ENCODE data around the gene GOSR2. TPM values are rescaled to one million over a fixed set of nuclear protein-coding genes. Genes with fewer than 3 reads are reported as not detected.
A peak's percentile ranks its signal among the peaks of the same experiment; 100 is the strongest.

Gene GOSR2
- total RNA-seq, 1 donor from 2014 or later, result 60.2 TPM

DNA sequence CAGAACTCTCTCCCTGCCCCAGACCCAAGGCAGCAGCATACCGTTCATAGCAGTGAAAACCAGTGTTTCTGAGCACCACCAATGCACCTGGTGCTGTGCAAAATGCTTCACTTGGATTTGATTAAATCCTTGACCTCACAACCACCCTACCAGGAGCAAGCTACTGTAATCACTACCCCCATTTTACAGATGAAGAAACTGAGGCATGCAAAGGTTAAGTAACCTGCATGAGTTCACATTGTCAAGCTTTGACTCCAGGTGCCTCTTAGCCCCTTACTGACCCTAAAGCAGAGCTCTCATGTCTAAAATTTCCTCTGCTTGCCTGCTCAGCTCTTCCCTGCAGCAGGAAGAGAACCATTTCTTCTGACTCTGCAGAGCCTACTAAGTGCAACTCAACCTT, 34.2 kb upstream of the GOSR2 start:
- H3K9me3 Mint-ChIP-seq, result no peaks in the 10 kb centered on the region
- no peaks in the 10 kb centered on the region for H3K36me3 Mint-ChIP-seq
- no peak overlapping the region for H3K27ac Mint-ChIP-seq
- TF ChIP-seq, protein P1, sequence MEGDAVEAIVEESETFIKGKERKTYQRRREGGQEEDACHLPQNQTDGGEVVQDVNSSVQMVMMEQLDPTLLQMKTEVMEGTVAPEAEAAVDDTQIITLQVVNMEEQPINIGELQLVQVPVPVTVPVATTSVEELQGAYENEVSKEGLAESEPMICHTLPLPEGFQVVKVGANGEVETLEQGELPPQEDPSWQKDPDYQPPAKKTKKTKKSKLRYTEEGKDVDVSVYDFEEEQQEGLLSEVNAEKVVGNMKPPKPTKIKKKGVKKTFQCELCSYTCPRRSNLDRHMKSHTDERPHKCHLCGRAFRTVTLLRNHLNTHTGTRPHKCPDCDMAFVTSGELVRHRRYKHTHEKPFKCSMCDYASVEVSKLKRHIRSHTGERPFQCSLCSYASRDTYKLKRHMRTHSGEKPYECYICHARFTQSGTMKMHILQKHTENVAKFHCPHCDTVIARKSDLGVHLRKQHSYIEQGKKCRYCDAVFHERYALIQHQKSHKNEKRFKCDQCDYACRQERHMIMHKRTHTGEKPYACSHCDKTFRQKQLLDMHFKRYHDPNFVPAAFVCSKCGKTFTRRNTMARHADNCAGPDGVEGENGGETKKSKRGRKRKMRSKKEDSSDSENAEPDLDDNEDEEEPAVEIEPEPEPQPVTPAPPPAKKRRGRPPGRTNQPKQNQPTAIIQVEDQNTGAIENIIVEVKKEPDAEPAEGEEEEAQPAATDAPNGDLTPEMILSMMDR (conservative IDR thresholded peaks at IDR 0.05), result no peak
- peaks cover 34% of the 10 kb centered on the region for H3K27me3 Mint-ChIP-seq
- no peak overlapping the region for H3K4me3 Mint-ChIP-seq
- DNase-seq (ENCODE audit: extremely low spot score, unreplicated experiment), result no peak
- peaks cover 13% of the 10 kb centered on the region for H3K4me1 Mint-ChIP-seq (ENCODE audit: unreplicated experiment)

DNA sequence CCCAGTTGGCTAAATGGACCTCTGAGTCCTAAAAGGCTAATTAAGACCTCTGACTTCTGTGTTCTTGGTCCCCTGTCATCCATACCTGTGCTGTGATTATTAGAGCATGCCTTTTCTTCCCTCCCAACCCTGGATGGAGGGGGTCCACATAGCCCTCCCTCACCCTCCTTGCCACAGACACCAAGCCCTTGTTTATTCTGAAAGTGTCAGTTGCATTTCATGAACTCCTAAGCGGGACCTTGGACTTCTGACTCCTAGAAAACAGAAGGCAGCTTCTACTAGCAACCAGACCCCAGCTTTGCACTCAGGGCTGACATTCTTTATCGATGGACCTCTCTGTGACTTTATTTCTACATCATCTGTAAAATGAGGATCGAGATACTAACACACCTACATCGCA, 33.4 kb upstream of the GOSR2 start:
- no peak overlapping the region for H3K4me3 Mint-ChIP-seq
- TF ChIP-seq, protein P1 (conservative IDR thresholded peaks at IDR 0.05), result no peak
- DNase-seq (ENCODE audit: extremely low spot score, unreplicated experiment), result no peak
- peaks cover 34% of the 10 kb centered on the region for H3K27me3 Mint-ChIP-seq
- H3K9me3 Mint-ChIP-seq, result no peaks in the 10 kb centered on the region
- H3K36me3 Mint-ChIP-seq, result no peaks in the 10 kb centered on the region
- no peak overlapping the region for H3K27ac Mint-ChIP-seq
- H3K4me1 Mint-ChIP-seq (ENCODE audit: unreplicated experiment), result peaks cover 8% of the 10 kb centered on the region

DNA sequence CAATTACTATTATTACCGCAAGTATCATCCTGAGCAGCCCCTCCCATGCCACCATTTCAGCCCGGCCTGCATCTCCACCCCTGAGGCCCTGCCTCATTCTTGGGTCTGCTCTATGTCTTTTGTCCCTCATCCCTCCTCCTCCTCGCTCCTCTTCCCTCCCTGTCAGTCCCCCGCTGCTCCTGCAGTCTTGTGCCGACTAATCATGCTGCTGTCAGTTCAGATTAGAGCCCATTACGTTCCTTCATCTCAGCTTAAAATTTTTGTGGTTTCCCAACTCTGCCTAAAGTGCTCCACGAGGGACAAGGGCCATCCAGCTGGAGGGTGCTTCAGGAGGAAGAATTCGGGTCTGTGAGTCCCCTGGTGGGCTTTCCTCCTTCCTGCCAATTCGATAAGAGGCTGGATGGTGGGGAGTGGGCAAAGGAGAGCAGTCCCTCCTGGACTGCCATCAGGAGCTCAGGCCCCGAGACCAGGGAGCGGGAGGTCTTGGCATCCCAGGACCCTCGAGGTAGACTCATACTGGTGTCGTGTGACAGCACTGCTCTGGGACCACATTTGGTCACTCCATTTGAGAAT, 32.9 kb upstream of the GOSR2 start:
- H3K27me3 Mint-ChIP-seq, result peaks cover 34% of the 10 kb centered on the region
- H3K9me3 Mint-ChIP-seq, result no peaks in the 10 kb centered on the region
- peaks cover 8% of the 10 kb centered on the region for H3K4me1 Mint-ChIP-seq (ENCODE audit: unreplicated experiment)
- TF ChIP-seq, protein P1 (conservative IDR thresholded peaks at IDR 0.05), result no peak
- no peaks in the 10 kb centered on the region for H3K36me3 Mint-ChIP-seq
- DNase-seq (ENCODE audit: extremely low spot score, unreplicated experiment), result no peak
- no peak overlapping the region for H3K4me3 Mint-ChIP-seq
- peak overlapping the region; percentile 38 for H3K27ac Mint-ChIP-seq

DNA sequence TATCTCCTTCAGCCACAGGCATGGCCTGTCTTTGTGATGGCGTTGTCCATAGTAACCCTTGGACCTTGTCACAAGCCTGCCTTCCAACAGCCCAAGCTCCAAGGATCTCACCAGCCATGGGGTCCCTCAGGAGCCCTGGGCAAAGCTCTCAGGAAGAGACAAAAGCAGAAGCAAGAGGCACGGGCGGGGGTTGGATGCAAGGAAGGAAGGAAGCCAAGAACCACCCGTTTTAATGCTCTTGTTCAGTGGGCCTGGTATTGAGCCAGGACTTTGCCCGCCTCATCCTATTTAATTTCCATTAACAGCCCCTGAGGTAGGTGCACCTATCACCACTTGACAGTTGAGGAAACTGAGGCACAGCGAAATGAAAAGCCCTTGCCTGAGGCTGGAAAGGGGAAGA, 32.3 kb upstream of the GOSR2 start:
- no peaks in the 10 kb centered on the region for H3K36me3 Mint-ChIP-seq
- H3K27ac Mint-ChIP-seq, result no peak overlapping the region
- TF ChIP-seq, protein P1 (conservative IDR thresholded peaks at IDR 0.05), result no peak
- DNase-seq (ENCODE audit: extremely low spot score, unreplicated experiment), result no peak
- no peaks in the 10 kb centered on the region for H3K9me3 Mint-ChIP-seq
- peaks cover 34% of the 10 kb centered on the region for H3K27me3 Mint-ChIP-seq
- peaks cover 8% of the 10 kb centered on the region for H3K4me1 Mint-ChIP-seq (ENCODE audit: unreplicated experiment)
- no peak overlapping the region for H3K4me3 Mint-ChIP-seq

DNA sequence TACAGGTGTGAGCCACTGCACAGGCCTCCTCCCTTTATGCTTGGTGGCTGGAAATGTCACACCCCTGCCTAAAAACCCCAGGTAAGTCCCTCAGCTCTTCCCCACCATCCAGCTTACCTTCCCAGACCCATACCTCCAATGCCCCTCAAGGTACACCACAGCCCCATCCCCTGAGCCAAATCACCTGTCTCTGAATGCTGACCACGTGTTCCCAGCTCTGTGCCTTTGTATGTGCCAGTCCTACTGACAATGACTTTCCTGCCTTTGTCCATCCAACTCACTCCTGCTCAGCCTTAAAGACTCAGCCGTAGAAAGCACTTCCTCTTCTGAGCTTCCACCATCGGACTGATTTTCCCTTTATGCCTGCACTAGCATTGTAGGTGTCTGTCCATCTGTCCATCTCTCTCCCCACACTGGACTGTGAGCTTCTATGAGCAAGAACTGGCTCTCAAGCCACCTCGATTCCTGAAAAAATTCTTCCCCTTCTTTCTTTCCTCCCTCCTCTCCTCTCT, 30.7 kb upstream of the GOSR2 start:
- no peaks in the 10 kb centered on the region for H3K9me3 Mint-ChIP-seq
- no peak for DNase-seq (ENCODE audit: extremely low spot score, unreplicated experiment)
- H3K36me3 Mint-ChIP-seq, result no peaks in the 10 kb centered on the region
- no peak overlapping the region for H3K4me3 Mint-ChIP-seq
- H3K4me1 Mint-ChIP-seq (ENCODE audit: unreplicated experiment), result peaks cover 8% of the 10 kb centered on the region
- no peak overlapping the region for H3K27ac Mint-ChIP-seq
- TF ChIP-seq, protein P1 (conservative IDR thresholded peaks at IDR 0.05), result no peak
- H3K27me3 Mint-ChIP-seq, result peaks cover 29% of the 10 kb centered on the region
